CD8-positive, alpha-beta memory T cell (primary cell): Measurements from ENCODE around the gene CDH23. TPM values are rescaled to one million over a fixed set of nuclear protein-coding genes. Genes with fewer than 3 reads are reported as not detected.

Source experiments
- CTCF ChIA-PET: fragments of 350-600 bp; sonication (Branson Sonifier 250); formaldehyde crosslinking; loops from one replicate; lab custom pipeline; 2021; ENCODE audit warnings: antibody characterized with exemption; lab: Charles Lee
- POLR2A ChIA-PET: fragments of 350-600 bp; sonication (Branson Sonifier 250); formaldehyde crosslinking; loops from one replicate; lab custom pipeline; 2021; ENCODE audit warnings: antibody characterized with exemption; lab: Charles Lee
- DNase-seq, 5 donors: peaks; one replicate each; pipeline versions ENCODE4 v3.0.0 to v3.0.0-alpha.2; 2020 to 2022; ENCODE audit warnings: mixed read lengths in 1 of 5
- H3K27ac ChIP-seq: one replicate; pipeline ENCODE4 v1.7.0; 2013; ENCODE audit warnings: low read depth, mild to moderate bottlenecking, low read length, moderate library complexity
- H3K27me3 ChIP-seq: 2 replicates; pipeline ENCODE4 v1.7.0; 2013; ENCODE audit warnings: low read length, mild to moderate bottlenecking; ENCODE audit not compliant: insufficient read depth, poor library complexity, severe bottlenecking
- H3K36me3 ChIP-seq: 2 replicates; pipeline ENCODE4 v1.7.0; 2013; ENCODE audit warnings: mild to moderate bottlenecking, low read length, moderate library complexity; ENCODE audit not compliant: insufficient read depth
- H3K4me1 ChIP-seq: 2 replicates; pipeline ENCODE4 v1.7.0; 2013; ENCODE audit warnings: mild to moderate bottlenecking, low read length, moderate library complexity; ENCODE audit not compliant: insufficient read depth
- H3K4me3 ChIP-seq: 2 replicates; pipeline ENCODE4 v1.7.0; 2013; ENCODE audit warnings: mild to moderate bottlenecking, low read length
- H3K9me3 ChIP-seq: 2 replicates; pipeline ENCODE4 v1.7.0; 2013; ENCODE audit warnings: mild to moderate bottlenecking, low read length
- H3K27ac Mint-ChIP-seq, 8 donors: one replicate each; pipeline ENCODE4 v1.8.0; 2020 to 2021; ENCODE audit warnings: mixed read lengths in 8 of 8, mild to moderate bottlenecking in 6 of 8, inconsistent platforms in 3 of 8, moderate library complexity in 3 of 8
- H3K27me3 Mint-ChIP-seq, 2 donors: one replicate each; pipeline ENCODE4 v1.8.0; 2020 to 2021; ENCODE audit warnings: mixed read lengths in 2 of 2, mild to moderate bottlenecking in 1 of 2, moderate library complexity in 1 of 2
- H3K36me3 Mint-ChIP-seq, 3 donors: one replicate each; pipeline ENCODE4 v1.8.0; 2020 to 2021; ENCODE audit warnings: mixed read lengths in 3 of 3, inconsistent platforms in 1 of 3, mild to moderate bottlenecking in 1 of 3
- H3K4me1 Mint-ChIP-seq, 3 donors: one replicate each; pipeline ENCODE4 v1.8.0; 2020 to 2021; ENCODE audit warnings: mixed read lengths in 3 of 3, inconsistent platforms in 1 of 3, mild to moderate bottlenecking in 1 of 3
- H3K4me3 Mint-ChIP-seq, 7 donors: one replicate each; pipeline ENCODE4 v1.8.0; 2020 to 2021; ENCODE audit warnings: mixed read lengths in 7 of 7, mild to moderate bottlenecking in 6 of 7, moderate library complexity in 4 of 7, inconsistent platforms in 2 of 7
- H3K9me3 Mint-ChIP-seq, 5 donors: one replicate each; pipeline ENCODE4 v1.8.0; 2020 to 2022; ENCODE audit warnings: mixed read lengths in 5 of 5, mild to moderate bottlenecking in 3 of 5, moderate library complexity in 2 of 5, inconsistent platforms in 1 of 5
- polyA plus RNA-seq: library from polyadenylated mRNA; unstranded; fragments of 300-500 nt; fragmentation: Illumina TruSeq; gene quantifications from one replicate; pipeline ENCODE4 v1.2.3, GENCODE V29; 2021
- total RNA-seq, 2 experiments: library from RNA; stranded (reverse); gene quantifications; one replicate each; pipeline ENCODE4 v1.2.3, GENCODE V29; 2021

The CDH23 gene
- total and polyA plus RNA-seq, 3 experiments from 2014 or later = 0.74 to 2.0 (median 0.78) TPM

DNA sequence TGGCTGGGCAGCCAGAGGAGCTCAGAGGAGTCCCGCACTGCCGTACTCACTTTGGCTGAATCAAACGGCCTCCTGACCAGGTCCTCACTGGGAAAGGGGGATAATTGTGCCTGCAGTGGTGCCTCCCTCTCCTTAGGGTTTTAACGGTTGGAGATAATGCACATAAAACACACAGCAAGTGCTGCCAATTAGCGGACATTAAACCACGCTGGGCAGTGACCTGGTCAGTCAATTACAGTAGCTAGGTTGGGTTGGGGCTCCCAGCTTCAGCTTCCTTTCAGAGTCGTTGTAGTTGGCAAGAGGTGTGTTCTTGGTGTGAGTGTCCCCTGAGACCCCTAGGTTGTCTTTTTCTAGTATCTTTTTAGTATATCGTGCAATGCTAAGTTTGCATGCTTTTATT, 176.2 kb downstream of the CDH23 start:
- no peaks in the 10 kb centered on the region for H3K36me3 Mint-ChIP-seq
- H3K27ac Mint-ChIP-seq = peak overlapping the region in 1 of 8 donors; percentile 32
- no peaks in the 10 kb centered on the region for H3K36me3 ChIP-seq

DNA sequence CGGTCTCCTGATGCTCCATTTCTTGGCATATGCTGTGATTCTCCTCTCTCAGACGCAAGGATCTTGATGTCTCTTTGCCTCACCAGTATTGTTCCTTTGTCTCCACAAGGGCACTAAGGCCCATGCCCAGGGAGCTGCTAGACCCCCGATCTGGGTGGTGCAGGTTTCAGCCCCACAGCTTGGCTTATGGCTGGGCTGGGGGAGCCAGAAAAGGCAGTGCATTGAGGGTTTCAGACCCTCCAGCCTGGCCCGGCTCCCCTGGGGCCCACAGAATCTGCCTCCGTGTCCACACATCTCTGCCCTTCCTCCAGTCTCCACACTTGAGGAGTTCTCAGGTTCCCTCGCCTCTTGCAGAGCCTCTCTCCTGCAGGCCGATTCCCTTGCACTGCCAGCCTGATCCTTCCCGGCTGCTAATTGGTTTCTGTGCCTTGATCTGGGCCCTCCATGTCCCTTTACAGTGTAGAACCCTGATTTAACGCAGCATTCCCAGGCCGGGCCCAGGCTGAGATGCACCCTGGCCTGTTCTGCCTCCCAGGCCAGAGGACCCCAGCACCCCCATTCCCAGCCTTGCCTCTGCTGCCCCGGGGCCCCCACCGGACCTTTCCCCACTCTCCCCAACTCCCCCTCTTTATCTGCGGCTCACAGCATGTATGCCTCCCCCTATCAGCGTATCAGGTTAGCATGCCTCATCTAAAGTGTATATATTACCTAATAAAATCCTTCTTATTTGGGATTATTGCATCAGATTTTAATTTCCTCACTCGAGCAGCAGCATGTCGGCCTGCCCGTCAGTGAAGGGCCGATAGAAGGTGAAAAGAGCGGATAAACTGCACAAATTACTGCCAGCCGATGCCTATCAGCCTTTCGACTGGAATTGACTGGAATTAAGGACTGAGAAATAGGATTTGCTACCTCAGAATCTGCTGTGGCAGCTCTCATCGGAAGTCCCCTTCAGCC, 177.1 kb downstream of the CDH23 start:
- H3K4me3 ChIP-seq = no peak overlapping the region
- POLR2A ChIA-PET = no interaction called here
- Mint-ChIP-seq H3K4me3 (no peak overlapping the region), H3K27ac (no peak overlapping the region), H3K36me3 (no peaks in the 10 kb centered on the region), H3K4me1 (no peaks in the 10 kb centered on the region), H3K9me3 (no peaks in the 10 kb centered on the region), H3K27me3 (peaks cover 0 to 4% of the 10 kb centered on the region in 2 donors)
- CTCF ChIA-PET = interaction anchor here (6.8 kb wide), 1 partner anchor 258 kb away, joined by 117 read pairs; the partner anchor contains the start of gene SLC29A3
- no peaks in the 10 kb centered on the region for H3K27me3 ChIP-seq
- no peaks in the 10 kb centered on the region for H3K9me3 ChIP-seq
- H3K27ac ChIP-seq = no peak overlapping the region
- H3K36me3 ChIP-seq = no peaks in the 10 kb centered on the region
- no peaks in the 10 kb centered on the region for H3K4me1 ChIP-seq
- no peak for DNase-seq

More for the DNA sequence above, 176.2 kb downstream of the CDH23 start:
- Histone ChIP-seq H3K27me3 (no peaks in the 10 kb centered on the region), H3K9me3 (no peaks in the 10 kb centered on the region), H3K4me3 (no peak overlapping the region), H3K27ac (no peak overlapping the region), H3K4me1 (no peaks in the 10 kb centered on the region)
- ChIA-PET POLR2A (no interaction called here), CTCF (interaction anchor here (6.8 kb wide), 1 partner anchor 257 kb away, joined by 117 read pairs; the partner anchor contains the start of gene SLC29A3)
- Mint-ChIP-seq H3K9me3 (no peaks in the 10 kb centered on the region), H3K4me3 (no peak overlapping the region), H3K27me3 (peaks cover 0 to 4% of the 10 kb centered on the region in 2 donors), H3K4me1 (no peaks in the 10 kb centered on the region)
- no peak for DNase-seq

DNA sequence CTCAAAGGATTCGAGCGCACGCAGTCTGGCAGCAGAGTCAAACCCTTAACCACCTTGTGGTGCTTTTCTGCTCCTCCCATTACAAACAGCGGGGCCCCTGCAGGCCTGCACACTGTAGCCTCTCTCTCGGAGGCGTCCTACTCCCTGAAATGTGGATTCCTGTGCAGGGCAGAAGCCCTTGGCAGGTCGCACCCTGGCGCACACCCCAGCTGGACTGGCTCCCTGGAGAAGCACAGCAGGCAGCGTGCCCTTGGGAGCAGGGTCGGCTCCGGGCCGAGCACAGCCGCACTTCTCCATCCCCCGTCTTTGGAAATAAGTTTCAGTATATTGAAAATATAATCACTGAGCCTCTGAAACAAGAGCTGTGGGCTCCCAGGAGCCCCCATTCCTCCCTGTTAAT, 178.7 kb downstream of the CDH23 start:
- no peak overlapping the region for H3K27ac ChIP-seq
- no peaks in the 10 kb centered on the region for H3K9me3 ChIP-seq
- H3K27me3 ChIP-seq = no peaks in the 10 kb centered on the region
- Mint-ChIP-seq H3K36me3 (no peaks in the 10 kb centered on the region), H3K4me1 (no peaks in the 10 kb centered on the region), H3K9me3 (no peaks in the 10 kb centered on the region), H3K27ac (peak overlapping the region in 1 of 8 donors; percentile 87), H3K4me3 (no peak overlapping the region), H3K27me3 (peaks cover 0 to 4% of the 10 kb centered on the region in 2 donors)
- DNase-seq = no peak
- no peaks in the 10 kb centered on the region for H3K4me1 ChIP-seq
- CTCF ChIA-PET = no interaction called here
- no peaks in the 10 kb centered on the region for H3K36me3 ChIP-seq
- H3K4me3 ChIP-seq = no peak overlapping the region
- POLR2A ChIA-PET = no interaction called here

DNA sequence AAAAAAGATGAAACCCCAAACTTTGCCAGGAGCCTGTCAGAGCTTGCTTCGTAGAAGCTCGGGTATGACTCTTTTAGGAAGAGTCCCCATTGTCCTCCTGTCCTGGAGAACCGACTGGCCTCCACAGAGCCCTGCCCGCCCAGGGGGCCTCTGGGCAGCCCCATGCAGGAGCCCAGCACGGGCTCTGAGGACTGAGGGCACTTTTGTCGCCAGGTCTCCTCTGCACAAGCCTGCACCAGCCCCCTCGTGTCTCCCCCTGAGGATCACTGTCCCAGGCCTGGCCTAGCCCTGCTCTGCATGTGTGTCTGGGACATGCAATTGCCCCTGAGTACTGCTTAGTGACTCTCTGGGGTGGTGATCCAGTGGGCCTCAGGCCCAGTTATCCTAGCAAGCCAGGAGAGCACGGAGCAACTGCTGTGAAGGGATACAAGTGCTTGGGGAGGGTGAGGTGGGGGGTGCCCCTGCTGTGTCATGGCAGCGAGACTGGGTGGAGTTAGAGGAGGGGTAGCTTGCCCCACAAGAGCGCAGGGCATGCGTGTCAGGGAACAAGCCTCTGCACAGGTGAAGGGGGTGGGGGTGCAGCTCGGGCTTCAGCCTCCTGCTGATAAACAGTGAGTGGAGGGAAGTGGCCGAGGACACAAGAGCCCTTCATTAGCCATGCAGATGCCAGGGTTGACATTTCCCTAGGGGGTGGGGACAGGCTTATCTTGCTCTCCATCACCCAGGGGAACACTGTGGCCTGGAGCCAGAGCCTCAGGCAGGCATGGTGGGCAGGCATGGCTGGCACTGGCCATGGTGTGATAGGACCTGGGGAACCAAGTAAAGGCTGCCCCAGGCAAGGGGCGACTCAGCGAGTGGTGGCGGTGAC, 179.4 kb downstream of the CDH23 start:
- no peaks in the 10 kb centered on the region for H3K36me3 Mint-ChIP-seq
- no peaks in the 10 kb centered on the region for H3K4me1 Mint-ChIP-seq
- peak overlapping the region in 1 of 8 donors; percentile 87 for H3K27ac Mint-ChIP-seq
- ChIA-PET POLR2A (no interaction called here), CTCF (no interaction called here)
- H3K4me3 Mint-ChIP-seq = no peak overlapping the region
- no peaks in the 10 kb centered on the region for H3K9me3 Mint-ChIP-seq
- no peak overlapping the region for H3K27ac ChIP-seq
- no peaks in the 10 kb centered on the region for H3K9me3 ChIP-seq
- H3K4me1 ChIP-seq = no peaks in the 10 kb centered on the region
- H3K36me3 ChIP-seq = no peaks in the 10 kb centered on the region
- no peak for DNase-seq
- no peaks in the 10 kb centered on the region for H3K27me3 ChIP-seq
- peaks cover 0 to 4% of the 10 kb centered on the region in 2 donors for H3K27me3 Mint-ChIP-seq
- no peak overlapping the region for H3K4me3 ChIP-seq

DNA sequence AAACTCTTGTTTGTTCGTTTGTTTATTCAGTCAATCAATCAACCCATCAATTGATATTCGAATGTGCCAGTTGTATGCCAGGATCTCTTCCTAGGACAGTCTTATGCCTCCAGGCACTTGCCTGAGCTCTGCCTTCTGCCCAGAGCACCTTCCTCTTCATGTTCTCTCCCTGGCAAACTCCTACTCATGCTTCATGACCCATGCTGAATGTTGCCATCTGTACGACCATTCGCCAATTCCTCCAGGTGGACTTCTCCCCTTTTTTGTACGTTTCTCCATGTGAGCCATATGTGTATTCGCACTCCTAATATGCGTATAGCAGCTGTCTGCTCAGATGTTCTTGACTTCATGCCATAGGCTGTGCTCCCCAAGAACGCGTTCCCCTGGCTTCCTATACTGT, 180.1 kb downstream of the CDH23 start:
- Histone ChIP-seq H3K4me1 (no peaks in the 10 kb centered on the region), H3K36me3 (no peaks in the 10 kb centered on the region), H3K27me3 (no peaks in the 10 kb centered on the region), H3K27ac (no peak overlapping the region), H3K9me3 (no peaks in the 10 kb centered on the region), H3K4me3 (no peak overlapping the region)
- Mint-ChIP-seq H3K27ac (no peak overlapping the region), H3K27me3 (peaks cover 0 to 4% of the 10 kb centered on the region in 2 donors), H3K36me3 (no peaks in the 10 kb centered on the region), H3K9me3 (no peaks in the 10 kb centered on the region), H3K4me1 (no peaks in the 10 kb centered on the region), H3K4me3 (no peak overlapping the region)
- POLR2A ChIA-PET = no interaction called here
- CTCF ChIA-PET = no interaction called here
- no peak for DNase-seq

DNA sequence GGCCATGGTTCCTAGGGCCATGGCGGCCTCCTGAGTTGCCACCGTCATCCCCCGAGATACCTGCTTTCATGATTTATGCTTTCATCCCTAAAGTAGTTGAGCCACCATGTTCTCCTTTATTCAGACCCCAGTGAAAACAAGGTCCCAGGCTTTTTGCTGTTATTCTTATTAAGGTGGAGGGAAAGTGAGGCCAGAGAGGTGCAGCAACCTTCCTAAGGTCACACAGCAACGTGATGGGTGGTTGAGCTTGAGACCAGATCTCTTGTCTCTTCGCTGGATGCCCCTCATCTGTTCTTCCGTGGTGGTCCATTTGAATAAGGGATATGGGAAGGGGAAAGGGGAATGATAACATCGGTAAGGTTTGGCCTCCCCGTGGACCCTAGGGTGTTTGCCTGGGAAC, 180.6 kb downstream of the CDH23 start:
- H3K4me3 ChIP-seq = no peak overlapping the region
- no peaks in the 10 kb centered on the region for H3K4me1 ChIP-seq
- ChIA-PET CTCF (interaction anchor here (1.0 kb wide), 1 partner anchor 8 kb away, joined by 3 read pairs; no protein-coding TSS in a partner anchor), POLR2A (interaction anchor here (0.6 kb wide), 1 partner anchor 200 kb away, joined by 3 read pairs; no protein-coding TSS in a partner anchor)
- no peak for DNase-seq
- no peak overlapping the region for H3K4me3 Mint-ChIP-seq
- H3K9me3 Mint-ChIP-seq = no peaks in the 10 kb centered on the region
- H3K27ac Mint-ChIP-seq = no peak overlapping the region
- H3K9me3 ChIP-seq = no peaks in the 10 kb centered on the region
- H3K27me3 Mint-ChIP-seq = peaks cover 0 to 4% of the 10 kb centered on the region in 2 donors
- H3K36me3 Mint-ChIP-seq = no peaks in the 10 kb centered on the region
- no peaks in the 10 kb centered on the region for H3K4me1 Mint-ChIP-seq
- H3K27ac ChIP-seq = no peak overlapping the region
- no peaks in the 10 kb centered on the region for H3K36me3 ChIP-seq
- no peaks in the 10 kb centered on the region for H3K27me3 ChIP-seq

DNA sequence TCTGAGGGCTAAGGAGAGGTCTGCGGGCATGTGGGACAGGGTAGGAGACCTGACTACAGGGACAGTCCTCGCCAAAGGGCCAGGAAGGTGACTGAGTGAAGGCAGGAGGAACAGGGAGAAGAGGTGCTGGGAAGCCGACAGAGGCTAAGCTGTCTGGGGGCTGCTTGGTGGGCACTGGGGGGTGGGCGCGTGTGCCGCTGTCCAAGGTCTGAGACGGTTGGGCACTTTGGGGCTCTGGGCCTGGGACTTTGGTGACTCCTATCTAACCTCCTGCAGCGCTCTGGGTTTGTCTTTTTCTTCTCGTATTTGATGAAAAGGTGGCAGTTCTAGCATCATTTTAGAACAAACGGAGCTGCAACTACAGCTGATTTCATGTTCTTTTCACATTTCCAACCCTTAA, 181.3 kb downstream of the CDH23 start:
- Histone ChIP-seq H3K36me3 (no peaks in the 10 kb centered on the region), H3K27me3 (no peaks in the 10 kb centered on the region), H3K4me1 (no peaks in the 10 kb centered on the region), H3K4me3 (no peak overlapping the region), H3K9me3 (no peaks in the 10 kb centered on the region), H3K27ac (no peak overlapping the region)
- H3K4me1 Mint-ChIP-seq = no peaks in the 10 kb centered on the region
- DNase-seq = no peak
- no peaks in the 10 kb centered on the region for H3K9me3 Mint-ChIP-seq
- no peak overlapping the region for H3K4me3 Mint-ChIP-seq
- no peaks in the 10 kb centered on the region for H3K36me3 Mint-ChIP-seq
- H3K27me3 Mint-ChIP-seq = peaks cover 0 to 4% of the 10 kb centered on the region in 2 donors
- ChIA-PET CTCF (interaction anchor here (1.0 kb wide), 1 partner anchor 9 kb away, joined by 3 read pairs; no protein-coding TSS in a partner anchor), POLR2A (interaction anchor here (0.6 kb wide), 1 partner anchor 200 kb away, joined by 3 read pairs; no protein-coding TSS in a partner anchor)
- no peak overlapping the region for H3K27ac Mint-ChIP-seq
